ENCODE data around the gene INTS1.
A peak's percentile ranks its signal among the peaks of the same experiment; 100 is the strongest.

Gene INTS1

DNA sequence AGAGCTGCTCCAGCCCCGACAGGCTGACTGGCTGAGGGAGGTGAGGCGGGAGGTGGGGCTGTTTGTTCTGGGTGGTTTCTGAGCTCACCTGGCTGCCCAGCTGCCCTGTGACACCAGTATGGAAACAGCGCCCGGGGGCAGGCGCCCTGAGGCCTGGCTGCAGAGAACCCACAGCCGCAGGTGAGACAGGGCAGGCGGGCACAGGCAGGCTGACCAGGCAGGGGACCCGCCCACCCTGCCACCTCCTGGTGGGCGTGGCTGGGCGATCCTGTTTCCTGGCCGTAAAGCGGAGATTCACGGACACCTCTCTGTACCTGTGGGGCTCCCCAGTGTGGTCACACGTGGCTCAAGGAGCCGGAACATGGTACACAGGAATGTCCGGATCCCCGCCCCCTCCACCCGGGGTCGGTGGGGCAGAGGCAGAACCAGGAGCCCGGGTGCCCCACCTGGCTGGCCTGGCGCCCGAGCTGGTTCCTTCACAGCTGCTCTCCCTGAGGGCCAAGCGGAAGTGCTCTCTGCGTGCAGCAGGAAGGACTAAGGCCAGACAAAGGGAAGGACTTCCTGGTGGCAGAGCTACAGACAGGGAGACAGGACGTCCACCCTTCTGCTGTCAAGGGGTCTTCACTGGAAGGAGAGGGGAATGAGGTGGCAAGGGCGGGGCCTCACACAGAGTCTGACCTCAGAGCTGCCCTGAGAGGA, 48.8 kb downstream of the INTS1 start:
- Histone ChIP-seq H3K4me2 (ENCODE audit: low read depth, low read length) (peak overlapping the region; percentile 92), H3K79me2 (ENCODE audit: low read length) (peaks cover 8% of the 10 kb centered on the region), H4K20me1 (ENCODE audit: insufficient read depth, low read length) (no peaks in the 10 kb centered on the region), H3K9me3 (replicated peaks; ENCODE audit: insufficient read depth, low read length) (no peaks in the 10 kb centered on the region), H3F3A (ENCODE audit: insufficient read depth, low read length) (peaks cover 9% of the 10 kb centered on the region; the same call in 1 of the 2 replicates), H3K4me1 (ENCODE audit: low read length) (peaks cover 22% of the 10 kb centered on the region; the same call in 1 of the 2 replicates), H3K36me3 (replicated peaks; ENCODE audit: insufficient read depth, low read length) (no peaks in the 10 kb centered on the region), H3K9me2 (replicated peaks; ENCODE audit: insufficient read depth, low read length) (no peaks in the 10 kb centered on the region), H3K4me3 (ENCODE audit: low read length) (peak overlapping the region; percentile 43), H3K27ac (ENCODE audit: low read length) (peak overlapping the region; percentile 66; the same call in 1 of the 2 replicates), H3K27me3 (replicated peaks; ENCODE audit: insufficient read depth, low read length) (no peaks in the 10 kb centered on the region), H3K9ac (ENCODE audit: low read length) (peak overlapping the region; percentile 45), H2AFZ (ENCODE audit: low read length) (peak overlapping the region; percentile 4)
- peak; percentile 91 for DNase-seq
- TF ChIP-seq CTCF (IDR thresholded peaks at IDR 0.05; ENCODE audit: low read length) (no peak), EZH2phosphoT487 (IDR thresholded peaks at IDR 0.05; ENCODE audit: low read length) (no peak), EZH2 (optimal IDR thresholded peaks at IDR 0.05; ENCODE audit: low read depth, low read length) (no peak)

DNA sequence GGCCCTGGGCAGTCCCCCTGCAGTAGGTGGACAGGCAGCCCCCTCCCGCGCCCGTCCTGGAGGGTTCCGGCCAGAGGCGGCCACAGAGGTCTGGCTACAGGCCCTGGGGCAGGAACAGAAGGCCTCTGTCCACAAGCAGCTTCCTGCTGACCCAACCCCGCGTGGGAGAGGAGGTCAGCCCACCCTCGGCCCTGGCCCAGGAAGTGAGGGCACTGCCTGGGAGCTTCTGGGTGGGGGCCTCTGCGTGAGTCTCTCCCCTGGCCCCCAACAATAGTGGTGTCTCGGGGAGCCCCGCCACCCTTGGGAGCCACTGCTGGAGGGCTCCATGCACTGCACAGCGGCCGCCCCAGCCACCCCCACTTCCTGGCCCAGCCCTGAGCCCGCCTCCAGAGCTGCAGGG, 49.6 kb downstream of the INTS1 start:
- H3K36me3 ChIP-seq (replicated peaks; ENCODE audit: insufficient read depth, low read length) = no peaks in the 10 kb centered on the region
- H3K4me2 ChIP-seq (ENCODE audit: low read depth, low read length) = peak overlapping the region; percentile 92

GRCh38 chr7:1452205-1452604, 52.0 kb downstream of the INTS1 start:
- H2AFZ ChIP-seq (ENCODE audit: low read length) = no peak overlapping the region
- H3K4me1 ChIP-seq (ENCODE audit: low read length) = peaks cover 11% of the 10 kb centered on the region; the same call in 1 of the 2 replicates
- H3F3A ChIP-seq (ENCODE audit: insufficient read depth, low read length) = peaks cover 9% of the 10 kb centered on the region; the same call in 1 of the 2 replicates
- no peaks in the 10 kb centered on the region for H3K79me2 ChIP-seq (ENCODE audit: low read length)
- DNase-seq = no peak
- H3K27ac ChIP-seq (ENCODE audit: low read length) = no peak overlapping the region
- no peaks in the 10 kb centered on the region for H3K9me2 ChIP-seq (replicated peaks; ENCODE audit: insufficient read depth, low read length)
- H3K4me3 ChIP-seq (ENCODE audit: low read length) = no peak overlapping the region
- no peaks in the 10 kb centered on the region for H3K36me3 ChIP-seq (replicated peaks; ENCODE audit: insufficient read depth, low read length)
- H3K9ac ChIP-seq (ENCODE audit: low read length) = no peak overlapping the region
- H3K9me3 ChIP-seq (replicated peaks; ENCODE audit: insufficient read depth, low read length) = no peaks in the 10 kb centered on the region
- H3K27me3 ChIP-seq (replicated peaks; ENCODE audit: insufficient read depth, low read length) = no peaks in the 10 kb centered on the region
- TF ChIP-seq CTCF (IDR thresholded peaks at IDR 0.05; ENCODE audit: low read length) (no peak), EZH2 (optimal IDR thresholded peaks at IDR 0.05; ENCODE audit: low read depth, low read length) (no peak), EZH2phosphoT487 (IDR thresholded peaks at IDR 0.05; ENCODE audit: low read length) (no peak)
- H3K4me2 ChIP-seq (ENCODE audit: low read depth, low read length) = no peak overlapping the region
- H4K20me1 ChIP-seq (ENCODE audit: insufficient read depth, low read length) = no peaks in the 10 kb centered on the region

More for the DNA sequence above, 49.6 kb downstream of the INTS1 start:
- Histone ChIP-seq H4K20me1 (ENCODE audit: insufficient read depth, low read length) (no peaks in the 10 kb centered on the region), H3K4me3 (ENCODE audit: low read length) (peak overlapping the region; percentile 43), H3K79me2 (ENCODE audit: low read length) (peaks cover 8% of the 10 kb centered on the region), H3F3A (ENCODE audit: insufficient read depth, low read length) (peaks cover 9% of the 10 kb centered on the region; the same call in 1 of the 2 replicates), H3K9me2 (replicated peaks; ENCODE audit: insufficient read depth, low read length) (no peaks in the 10 kb centered on the region), H3K9ac (ENCODE audit: low read length) (peak overlapping the region; percentile 45; the same call in 1 of the 2 replicates), H3K27ac (ENCODE audit: low read length) (peak overlapping the region; percentile 66; the same call in 1 of the 2 replicates), H2AFZ (ENCODE audit: low read length) (peak overlapping the region; percentile 4; the same call in 1 of the 2 replicates), H3K4me1 (ENCODE audit: low read length) (peaks cover 20% of the 10 kb centered on the region; the same call in 1 of the 2 replicates), H3K27me3 (replicated peaks; ENCODE audit: insufficient read depth, low read length) (no peaks in the 10 kb centered on the region), H3K9me3 (replicated peaks; ENCODE audit: insufficient read depth, low read length) (no peaks in the 10 kb centered on the region)
- DNase-seq = no peak
- TF ChIP-seq EZH2phosphoT487 (IDR thresholded peaks at IDR 0.05; ENCODE audit: low read length) (no peak), CTCF (IDR thresholded peaks at IDR 0.05; ENCODE audit: low read length) (no peak), EZH2 (optimal IDR thresholded peaks at IDR 0.05; ENCODE audit: low read depth, low read length) (no peak)

All from MM.1S (cell line).